GM18517 (cell line): Measurements from ENCODE around the gene TLR7.

Source experiments
- ATAC-seq: cut with Tn5 transposase; IDR thresholded peaks from one replicate; pipeline ENCODE4 v1.9.1; 2021; ENCODE audit warnings: mild to moderate bottlenecking, moderate library complexity; ENCODE audit not compliant: unreplicated experiment

Gene TLR7

DNA sequence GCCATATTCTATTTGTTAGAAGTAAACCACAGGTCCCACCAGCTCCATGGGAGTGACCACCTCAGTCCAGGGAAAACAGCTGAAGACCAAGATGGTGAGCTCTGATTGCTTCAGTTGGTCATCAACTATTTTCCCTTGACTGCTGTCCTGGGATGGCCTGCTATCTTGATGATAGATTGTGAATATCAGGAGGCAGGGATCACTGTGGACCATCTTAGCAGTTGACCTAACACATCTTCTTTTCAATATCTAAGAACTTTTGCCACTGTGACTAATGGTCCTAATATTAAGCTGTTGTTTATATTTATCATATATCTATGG, 55.7 kb downstream of the TLR7 start:
- no peak for ATAC-seq

DNA sequence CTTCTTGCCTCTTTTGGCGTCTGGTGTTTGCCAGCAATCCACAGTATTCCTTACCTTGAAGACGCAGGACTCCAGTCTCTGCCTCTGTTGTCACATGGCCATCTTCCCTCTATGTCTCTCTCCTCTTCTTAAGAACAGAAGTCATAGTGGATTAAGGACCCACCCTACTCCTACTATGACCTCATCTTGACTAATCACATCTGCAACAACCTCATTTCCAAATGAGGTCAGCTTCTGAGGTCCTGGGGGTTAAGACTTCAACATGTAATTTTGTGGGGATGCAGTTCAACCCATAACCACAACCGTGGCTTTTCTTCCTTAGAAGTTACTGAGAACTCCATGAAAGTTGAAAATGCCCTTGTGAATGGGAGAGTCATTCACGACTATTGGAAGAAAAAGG, 62.8 kb downstream of the TLR7 start:
- no peak for ATAC-seq

DNA sequence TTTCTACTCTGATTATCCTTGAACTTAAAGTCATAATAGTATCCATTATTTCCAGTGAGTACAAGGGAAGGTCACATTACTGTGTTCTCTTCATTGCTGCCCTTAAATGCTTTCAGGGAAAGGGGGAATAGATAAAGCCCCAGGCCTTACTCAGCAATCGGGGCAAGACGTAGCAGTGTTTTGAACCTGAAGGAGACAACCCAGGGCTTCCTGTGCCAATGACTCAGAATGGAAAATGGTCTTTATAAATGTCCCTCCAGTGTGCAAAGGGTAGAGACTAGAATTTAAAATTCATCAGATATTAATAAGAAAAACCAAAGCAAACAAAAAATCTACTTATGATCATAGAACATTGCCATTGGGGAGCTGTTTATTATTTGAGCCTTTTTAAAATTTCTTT, 63.3 kb downstream of the TLR7 start:
- no peak for ATAC-seq

DNA sequence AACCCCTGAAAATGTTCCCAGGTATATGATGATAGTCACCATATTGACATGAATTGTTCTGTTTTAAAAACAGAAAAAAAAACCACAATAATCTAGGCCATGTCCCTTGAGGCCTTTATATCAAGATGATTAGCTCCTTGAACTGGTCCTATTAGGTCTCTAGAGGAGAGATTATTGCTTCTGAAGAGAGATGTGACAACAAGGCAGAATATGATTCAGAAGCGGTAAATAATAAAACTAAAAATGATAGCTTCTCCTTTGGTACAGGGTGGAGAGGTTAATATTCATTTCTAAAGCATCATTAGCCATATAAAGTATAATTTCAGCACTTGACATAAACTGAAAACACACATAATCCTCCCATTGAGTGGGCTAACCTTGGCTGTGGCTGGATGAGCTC, 65.4 kb downstream of the TLR7 start:
- ATAC-seq, result no peak

DNA sequence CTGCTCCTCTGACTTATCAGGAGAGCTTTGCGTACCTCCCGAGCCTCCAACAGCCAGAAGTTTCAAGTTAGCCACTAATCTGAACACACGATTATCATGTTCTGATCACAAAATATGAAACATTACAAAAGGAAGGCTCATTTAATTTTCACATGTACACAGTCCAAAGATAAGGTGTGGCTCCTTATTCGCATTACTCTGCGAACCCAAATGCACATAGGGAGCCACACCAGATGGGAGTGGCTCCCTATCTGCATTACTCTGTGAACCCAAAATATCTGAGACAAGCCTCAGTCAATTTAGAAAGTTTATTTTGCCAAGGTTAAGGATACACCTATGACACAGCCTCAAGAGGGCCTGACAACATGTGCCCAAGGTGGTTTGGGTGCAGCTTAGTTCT, 68.0 kb downstream of the TLR7 start:
- no peak for ATAC-seq

DNA sequence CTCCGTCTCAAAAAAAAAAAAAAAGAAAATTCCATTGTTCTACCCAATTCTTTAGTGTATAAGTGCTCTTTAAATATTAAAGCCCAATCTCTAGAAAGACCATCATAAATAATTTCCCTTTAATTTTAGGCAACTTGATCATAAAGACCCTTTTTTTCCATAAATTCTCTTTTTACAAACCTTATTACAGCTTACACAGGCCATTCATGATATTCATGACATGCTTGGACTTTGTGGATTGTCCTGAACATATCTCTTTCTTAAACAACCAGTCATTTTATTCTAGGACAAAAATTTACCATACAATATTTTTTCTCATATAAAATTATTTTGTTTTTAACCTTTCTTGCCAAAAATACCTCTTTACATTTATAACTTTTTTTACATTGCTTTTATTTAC, 70.1 kb downstream of the TLR7 start:
- ATAC-seq, result no peak
